DND-41 (cell line): ENCODE measurements around the gene AP5B1.

Experiments
- ATAC-seq: fragments of 200-7000 bp; cut with Tn5 transposase; 3 replicates; pipeline ENCODE4 v1.9.1; 2021; ENCODE audit warnings: low read depth; ENCODE audit not compliant: insufficient read depth
- DNase-seq: peaks from one replicate; pipeline ENCODE4 v3.0.0-alpha.2; 2020
- H2AFZ ChIP-seq: 2 replicates; pipeline ENCODE4 v1.6.0; 2012; ENCODE audit warnings: low read depth, low read length
- H3K27ac ChIP-seq: 2 replicates; pipeline ENCODE4 v1.5.1; 2012; ENCODE audit warnings: low read length, inconsistent platforms
- H3K27me3 ChIP-seq: fragments of 200-600 bp; sonication (generic); 2 replicates; pipeline ENCODE4 v1.6.0; 2012; ENCODE audit warnings: low read length, mild to moderate bottlenecking, inconsistent platforms; ENCODE audit not compliant: insufficient read depth, poor library complexity
- H3K36me3 ChIP-seq: 2 replicates; pipeline ENCODE4 v1.5.1; 2012; ENCODE audit warnings: low read length, inconsistent platforms; ENCODE audit not compliant: insufficient read depth
- H3K4me1 ChIP-seq: 2 replicates; pipeline ENCODE4 v1.5.1; 2012; ENCODE audit warnings: mild to moderate bottlenecking, low read length; ENCODE audit not compliant: insufficient read depth
- H3K4me2 ChIP-seq: 2 replicates; pipeline ENCODE4 v1.6.0; 2012; ENCODE audit warnings: mild to moderate bottlenecking, moderate library complexity, low read length, inconsistent platforms; ENCODE audit not compliant: insufficient read depth
- H3K4me3 ChIP-seq, 2 experiments: fragments of 200-600 bp in 1 of 2; shearing (Covaris generic) in 1 of 2; 2 replicates each; pipeline ENCODE4 v1.5.1; 2012 to 2016; ENCODE audit warnings: inconsistent platforms in 2 of 2, low read length in 2 of 2, mild to moderate bottlenecking in 2 of 2, low read depth in 1 of 2, moderate library complexity in 1 of 2
- H3K79me2 ChIP-seq: 2 replicates; pipeline ENCODE4 v1.6.0; 2012; ENCODE audit warnings: low read length, inconsistent platforms; ENCODE audit not compliant: insufficient read depth
- H3K9ac ChIP-seq: 2 replicates; pipeline ENCODE4 v1.6.0; 2012; ENCODE audit warnings: low read depth, mild to moderate bottlenecking, inconsistent platforms, low read length, moderate library complexity
- H3K9me3 ChIP-seq: 2 replicates; pipeline ENCODE4 v1.5.1; 2012; ENCODE audit warnings: low read length, moderate library complexity, mild to moderate bottlenecking, inconsistent platforms; ENCODE audit not compliant: insufficient read depth, severe bottlenecking
- H4K20me1 ChIP-seq: 2 replicates; pipeline ENCODE4 v1.6.0; 2012; ENCODE audit warnings: low read length; ENCODE audit not compliant: insufficient read depth
- CTCF ChIP-seq: IDR thresholded peaks from 2 replicates; pipeline ENCODE4 v1.5.1; 2012; ENCODE audit warnings: borderline replicate concordance, low read length, moderate library complexity, mild to moderate bottlenecking; ENCODE audit not compliant: poor library complexity, severe bottlenecking; ENCODE audit errors: extremely low read depth
- EZH2 ChIP-seq: IDR thresholded peaks from 3 replicates; pipeline ENCODE4 v1.6.1; 2012; ENCODE audit warnings: borderline replicate concordance, low read depth, mild to moderate bottlenecking, moderate library complexity, low read length, inconsistent platforms; ENCODE audit not compliant: severe bottlenecking

Gene AP5B1

GRCh38 chr11:65787649-65788622 lies 7.2 kb upstream of the AP5B1 start:
- Histone ChIP-seq H3K36me3 (no peaks in the 10 kb centered on the region), H3K4me3 (no peak overlapping the region), H3K27me3 (no peaks in the 10 kb centered on the region), H3K4me1 (no peaks in the 10 kb centered on the region), H4K20me1 (no peaks in the 10 kb centered on the region), H3K4me2 (no peak overlapping the region), H3K27ac (no peak overlapping the region), H3K79me2 (no peaks in the 10 kb centered on the region), H3K9ac (no peak overlapping the region), H3K9me3 (no peaks in the 10 kb centered on the region), H2AFZ (no peak overlapping the region)
- TF ChIP-seq EZH2 (no peak), CTCF (no peak)
- DNase-seq, result no peak
- no peak for ATAC-seq

DNA sequence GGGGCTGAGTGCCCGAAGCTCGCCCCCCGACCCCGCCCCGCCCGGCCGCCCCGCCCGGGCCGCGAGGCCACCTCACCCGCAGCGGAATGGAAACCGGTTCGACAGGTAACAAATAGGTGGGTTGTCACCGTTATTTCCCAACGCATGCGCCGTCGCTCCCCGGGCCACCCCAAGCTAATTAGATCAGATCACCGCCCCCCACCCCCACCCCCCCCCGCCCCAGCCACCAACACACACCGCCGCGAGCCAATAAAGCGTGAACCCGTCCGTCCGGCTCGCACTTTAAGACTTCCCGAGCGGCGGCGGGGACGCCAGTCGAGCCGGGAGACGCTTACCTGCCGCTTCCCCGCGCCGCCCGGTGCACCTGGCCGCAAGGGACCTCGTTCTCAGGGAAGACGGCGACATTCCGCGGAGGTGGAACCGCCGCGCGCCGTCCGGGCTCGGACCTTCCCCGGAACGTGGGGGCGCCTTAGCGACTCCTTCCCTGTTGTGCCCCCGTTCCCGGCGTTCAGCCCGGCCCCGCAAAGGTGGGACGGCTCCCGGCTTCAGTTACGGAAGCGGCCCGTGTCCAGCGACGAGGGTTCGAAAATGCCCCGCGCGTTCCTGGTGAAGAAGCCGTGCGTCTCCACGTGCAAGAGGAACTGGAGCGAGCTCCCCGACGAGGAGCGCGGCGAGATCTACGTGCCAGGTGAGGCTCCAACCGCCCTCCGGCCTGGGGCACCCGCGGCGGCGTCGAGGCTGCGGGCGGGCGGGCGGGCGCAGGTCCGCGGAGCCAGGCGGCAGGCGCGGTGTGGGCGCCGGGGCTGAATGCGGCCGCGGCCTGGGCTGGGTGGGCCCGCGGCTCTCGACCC lies 6.2 kb upstream of the AP5B1 start, which contains the start of gene OVOL1:
Gene OVOL1 (plus strand): TSS at position 278 of the 851 bp plus-strand sequence. CDS start 311 bp downstream, at position 589.
- Histone ChIP-seq H4K20me1 (no peaks in the 10 kb centered on the region), H3K4me1 (0 out of 2 replicates have a peak, but pooled peaks cover under 1% of the 10 kb centered on the region), H3K4me3 (no peak within 1 kb of the TSS), H3K9ac (no peak within 1 kb of the TSS), H3K36me3 (no peaks in the 10 kb centered on the region), H3K27ac (no peak within 1 kb of the TSS), H3K9me3 (no peaks in the 10 kb centered on the region), H2AFZ (no peak within 1 kb of the TSS), H3K27me3 (no peaks in the 10 kb centered on the region), H3K4me2 (no peak within 1 kb of the TSS), H3K79me2 (no peaks in the 10 kb centered on the region)
- DNase-seq (no peak), ATAC-seq (no peak)
- TF ChIP-seq CTCF, result no peak
- no peak for TF ChIP-seq EZH2

DNA sequence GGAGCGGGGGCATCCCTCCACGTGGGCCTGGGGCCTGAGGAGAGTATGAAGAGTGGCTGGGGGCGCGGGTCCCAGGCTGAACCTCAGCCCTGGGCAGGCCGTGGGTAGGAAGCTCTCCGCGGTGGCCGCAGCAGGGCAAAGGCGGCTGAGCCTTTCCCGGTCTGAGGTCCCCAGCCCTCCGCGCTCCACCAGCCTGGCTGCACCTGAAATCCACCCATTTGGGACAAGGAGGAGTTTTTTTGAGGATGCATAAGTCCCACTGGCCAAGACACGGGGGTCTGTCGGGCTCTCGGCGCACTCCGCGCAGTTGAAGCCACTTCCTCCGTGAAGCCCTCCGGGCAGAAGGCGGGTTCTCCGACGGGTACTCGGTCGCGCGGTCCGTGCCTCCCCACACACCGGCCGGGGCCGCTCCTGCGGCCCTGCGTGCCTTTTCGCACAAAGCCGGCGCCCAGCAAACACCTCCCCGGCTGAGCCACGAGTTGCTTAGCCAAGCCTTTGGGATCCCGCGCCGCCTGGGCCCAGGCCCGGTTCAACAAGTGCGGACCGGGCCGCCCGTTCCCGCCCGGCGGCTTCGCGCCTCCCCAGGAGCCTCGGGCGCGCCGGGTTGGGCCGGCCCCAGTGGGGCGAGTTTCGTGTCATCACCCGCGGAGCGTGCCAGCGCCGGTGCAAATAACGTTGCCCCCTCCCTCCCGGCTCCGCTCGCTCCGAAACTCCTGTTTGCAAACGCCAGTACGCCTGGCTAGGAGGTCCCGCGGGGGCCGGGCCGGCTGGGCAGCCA lies 5.4 kb upstream of the AP5B1 start:
- H3K4me3 ChIP-seq, result no peak overlapping the region
- DNase-seq, result no peak
- no peaks in the 10 kb centered on the region for H3K36me3 ChIP-seq
- H3K9ac ChIP-seq, result no peak overlapping the region
- no peak overlapping the region for H2AFZ ChIP-seq
- peaks cover 8% of the 10 kb centered on the region for H3K4me1 ChIP-seq
- no peaks in the 10 kb centered on the region for H4K20me1 ChIP-seq
- no peaks in the 10 kb centered on the region for H3K27me3 ChIP-seq
- no peaks in the 10 kb centered on the region for H3K9me3 ChIP-seq
- no peaks in the 10 kb centered on the region for H3K79me2 ChIP-seq
- TF ChIP-seq EZH2 (no peak), CTCF (no peak)
- no peak for ATAC-seq
- H3K4me2 ChIP-seq, result no peak overlapping the region
- H3K27ac ChIP-seq, result no peak overlapping the region
